DND-41 (cell line): Measurements from ENCODE around the gene ACBD6.

Source experiments
- CTCF ChIP-seq: IDR thresholded peaks from 2 replicates; pipeline ENCODE4 v1.5.1; 2012; ENCODE audit warnings: borderline replicate concordance, low read length, moderate library complexity, mild to moderate bottlenecking; ENCODE audit not compliant: poor library complexity, severe bottlenecking; ENCODE audit errors: extremely low read depth
- EZH2 ChIP-seq: IDR thresholded peaks from 3 replicates; pipeline ENCODE4 v1.6.1; 2012; ENCODE audit warnings: borderline replicate concordance, low read depth, mild to moderate bottlenecking, moderate library complexity, low read length, inconsistent platforms; ENCODE audit not compliant: severe bottlenecking

GRCh38 chr1:180267761-180268555, 234.4 kb downstream of the ACBD6 start:
- TF ChIP-seq CTCF = no peak
- TF ChIP-seq EZH2 = no peak
